Heart left ventricle (tissue), 13 donors: ENCODE measurements around the gene COL15A1.

Experiments
- CTCF ChIP-seq, 12 donors: fragments of 200-600 bp; sonication (generic) in 4 of 12; IDR thresholded peaks; one replicate each; pipeline versions ENCODE4 v1.5.0 to v1.8.0; 2018 to 2022; ENCODE audit warnings: antibody characterized with exemption in 12 of 12, mild to moderate bottlenecking in 5 of 12
- POLR2A ChIP-seq, 2 donors: fragments of 450-650 bp; IDR thresholded peaks; one replicate each; pipeline ENCODE4 v1.6.1; 2017; ENCODE audit warnings: antibody characterized with exemption in 2 of 2, mild to moderate bottlenecking in 2 of 2, moderate library complexity in 2 of 2
- donor health status: ischemic (EF 13 %, LVEDD 7.1; RV severe dilation, severe dysfunction).
- donor health status: DM: no; HTN: yes; CAD: no.
- donor health status: DM: no; HTN: no; CAD: no.
- donor health status: ischemic (EF 25% LVEDD 6.9; RV normal size, moderate dysfunction).
- donor health status: ischemic (EF 25% LVEDD 5.7; RV mildly dilated, moderate dysfunction).
- donor health status: ischemic (EF 35%, LVEDD 5.7; RV mildly dilated, moderate dysfunction).
- donor health status: nonischemic (EF 11% LVEDD 7.7; RV severe dilation, severe dysfunction).
- donor health status: DM: yes; HTN: yes; CAD: no.
- donor health status: PGD.
- donor health status: ischemic (EF 29% LVEDD 5.4; RV normal size, mild dysfunction).
- donor health status: nonischemic (EF 23%, LVEDD 6.1; RV moderate dilation, normal function).

- TF ChIP-seq CTCF (IDR thresholded peaks at IDR 0.05) (no peak), POLR2A (IDR thresholded peaks at IDR 0.05) (no peak)
These were observed 111.7 kb downstream of the COL15A1 start for GRCh38 chr9:99055384-99055783.
